HepG2 (cell line): Measurements from ENCODE around the gene CADM1. TPM values are rescaled to one million over a fixed set of nuclear protein-coding genes. Genes with fewer than 3 reads are reported as not detected.

Source experiments
- ATAC-seq: fragments of 200-7000 bp; cut with Tn5 transposase; 3 replicates; pipeline ENCODE4 v1.9.1; 2020; ENCODE audit warnings: mild to moderate bottlenecking, moderate library complexity
- BruUV-seq: library from RNA; stranded (reverse); fragments of 400-500 nt; replicated peaks from 2 replicates; lab custom pipeline; 2021; lab: Mats Ljungman, UMichigan
- CTCF ChIA-PET: fragments of 300-600 bp; formaldehyde crosslinking; extraction: SDS; loops from one replicate; lab custom pipeline; 2021; ENCODE audit warnings: low total read pairs, inconsistent platforms, low intra/inter-chr PET ratio; lab: Yijun Ruan, JAX
- POLR2A ChIA-PET: fragments of 350-600 bp; sonication (Branson Sonifier 250); formaldehyde crosslinking; loops from one replicate; lab custom pipeline; 2020; ENCODE audit warnings: antibody characterized with exemption, inconsistent platforms; lab: Yijun Ruan, JAX
- DNase-seq: peaks from one replicate; pipeline ENCODE4 v3.0.0-alpha.2; 2015; ENCODE audit warnings: low spot score
- FAIRE-seq: peaks from 3 replicates; lab custom pipeline; 2011; peaks lifted over from hg19 to GRCh38; lab: Jason Lieb, UNC
- H2AFZ ChIP-seq: one replicate; pipeline ENCODE4 v1.6.1; 2011; ENCODE audit warnings: low read length, inconsistent platforms
- H3K27ac ChIP-seq: fragments of 300-600 bp; 3 replicates; pipeline ENCODE4 v1.8.0; 2011; ENCODE audit warnings: mixed run types, mild to moderate bottlenecking, mixed read lengths, low read length, inconsistent platforms; ENCODE audit not compliant: insufficient read depth; ENCODE audit errors: extremely low read length
- H3K27me3 ChIP-seq, 2 experiments: fragments of 200-600 bp in 1 of 2; 2 replicates in 1 of 2; 3 replicates in 1 of 2; pipeline versions ENCODE4 v1.6.0 to v1.8.0; 2011; ENCODE audit warnings: low read length in 2 of 2, mild to moderate bottlenecking in 2 of 2, moderate library complexity in 2 of 2, inconsistent platforms in 1 of 2; ENCODE audit not compliant: insufficient read depth in 2 of 2, control insufficient read depth in 1 of 2
- H3K36me3 ChIP-seq, 2 experiments: fragments of 200-600 bp in 1 of 2; replicated peaks in 1 of 2; 2 replicates in 1 of 2; 3 replicates in 1 of 2; pipeline versions ENCODE4 v1.5.1 to v1.8.0; 2011; ENCODE audit warnings: low read length in 2 of 2, inconsistent platforms in 1 of 2; ENCODE audit not compliant: insufficient read depth in 2 of 2, control insufficient read depth in 1 of 2
- H3K4me1 ChIP-seq: 2 replicates; pipeline ENCODE4 v1.5.1; 2012; ENCODE audit warnings: low read length, inconsistent platforms; ENCODE audit not compliant: insufficient read depth
- H3K4me2 ChIP-seq: 2 replicates; pipeline ENCODE4 v1.6.0; 2011; ENCODE audit warnings: low read depth, low read length, inconsistent platforms
- H3K4me3 ChIP-seq, 3 experiments: fragments of 200-600 bp in 1 of 3; sonication (generic), shearing (Covaris generic) in 1 of 3; replicated peaks in 1 of 3; 2 replicates each; pipeline ENCODE4 v1.5.1; 2011 to 2016; ENCODE audit warnings: low read length in 3 of 3, inconsistent platforms in 2 of 3, low read depth in 2 of 3, mild to moderate bottlenecking in 2 of 3, control low read depth in 1 of 3, mixed read lengths in 1 of 3; ENCODE audit not compliant: insufficient read depth in 1 of 3
- H3K79me2 ChIP-seq: one replicate; pipeline ENCODE4 v1.6.1; 2011; ENCODE audit warnings: low read length, inconsistent platforms; ENCODE audit not compliant: insufficient read depth
- H3K9ac ChIP-seq: 2 replicates; pipeline ENCODE4 v1.6.0; 2011; ENCODE audit warnings: mild to moderate bottlenecking, low read depth, low read length, inconsistent platforms; ENCODE audit not compliant: insufficient read depth
- H3K9me3 ChIP-seq: 2 replicates; pipeline ENCODE4 v1.5.1; 2012; ENCODE audit warnings: mild to moderate bottlenecking, low read length
- H4K20me1 ChIP-seq: 2 replicates; pipeline ENCODE4 v1.6.0; 2011; ENCODE audit warnings: inconsistent platforms, mild to moderate bottlenecking, low read length, moderate library complexity; ENCODE audit not compliant: insufficient read depth
- DNMT3B ChIP-seq: conservative IDR thresholded peaks from 2 replicates; pipeline ENCODE4 v1.6.1; 2016; ENCODE audit warnings: missing biosample characterization, control low read depth
- KDM4B ChIP-seq: sonication (generic); formaldehyde crosslinking; IDR thresholded peaks from 2 replicates; pipeline ENCODE4 v1.4.0; 2020; ENCODE audit warnings: missing genetic modification reagents
- MAFF ChIP-seq: IDR thresholded peaks from 2 replicates; pipeline ENCODE4 v1.6.1; 2011; ENCODE audit warnings: low read depth, low read length, improper control_type of control experiment
- MAFG ChIP-seq: sonication (generic); formaldehyde crosslinking; IDR thresholded peaks from 2 replicates; pipeline ENCODE4 v1.5.1; 2020; ENCODE audit warnings: mild to moderate bottlenecking, missing genetic modification reagents
- MAFK ChIP-seq, 2 experiments: IDR thresholded peaks in 1 of 2; conservative IDR thresholded peaks in 1 of 2; 2 replicates each; pipeline ENCODE4 v1.6.1; 2011; ENCODE audit warnings: improper control_type of control experiment in 2 of 2, low read length in 2 of 2
- REPIN1 ChIP-seq: sonication (generic); formaldehyde crosslinking; IDR thresholded peaks from 2 replicates; pipeline ENCODE4 v1.8.0; 2022; ENCODE audit warnings: missing genetic modification reagents, low read depth, mild to moderate bottlenecking, borderline replicate concordance
- RFX1 ChIP-seq: fragments of 450-650 bp; IDR thresholded peaks from 2 replicates; pipeline ENCODE4 v1.6.1; 2017
- TBX3 ChIP-seq: fragments of 450-650 bp; IDR thresholded peaks from 2 replicates; pipeline ENCODE4 v1.6.1; 2017; ENCODE audit warnings: antibody characterized with exemption, mild to moderate bottlenecking, inconsistent platforms, borderline replicate concordance
- TCF7 ChIP-seq: sonication (generic); IDR thresholded peaks from 2 replicates; pipeline ENCODE4 v1.6.1; 2016; ENCODE audit warnings: antibody characterized with exemption, low read depth
- TEAD3 ChIP-seq: optimal IDR thresholded peaks from 2 replicates; pipeline ENCODE3; 2016; ENCODE audit warnings: borderline replicate concordance
- ZKSCAN1 ChIP-seq: fragments of 150-350 bp; IDR thresholded peaks from 2 replicates; pipeline ENCODE4 v1.6.1; 2014; ENCODE audit warnings: low read length
- ZMYM2 ChIP-seq: sonication (generic); formaldehyde crosslinking; IDR thresholded peaks from 2 replicates; pipeline ENCODE4 v1.8.0; 2022; ENCODE audit warnings: mild to moderate bottlenecking, missing genetic modification reagents
- ZNF232 ChIP-seq: sonication (generic); formaldehyde crosslinking; IDR thresholded peaks from 2 replicates; pipeline ENCODE4 v1.4.0; 2020; ENCODE audit warnings: missing genetic modification reagents, borderline replicate concordance
- ZNF24 ChIP-seq: fragments of 450-650 bp; IDR thresholded peaks from 2 replicates; pipeline ENCODE4 v1.6.1; 2017; ENCODE audit warnings: antibody characterized with exemption, mild to moderate bottlenecking
- ZNF260 ChIP-seq: sonication (generic); formaldehyde crosslinking; IDR thresholded peaks from 2 replicates; pipeline ENCODE4 v1.4.0; 2020; ENCODE audit warnings: missing genetic modification reagents, low read depth, mild to moderate bottlenecking, borderline replicate concordance
- WGBS: methylation state at CpG from one replicate; pipeline ENCODE4 v1.1.6; 2017; ENCODE audit warnings: low lambda C conversion rate; 5-methylcytosine and 5-hydroxymethylcytosine counted together
- in situ Hi-C: cut with HindIII; loops from 2 replicates; pipeline ENCODE4 v1.10.0; 2017; ENCODE audit warnings: low pct_unique_long_range_greater_than_20kb; ENCODE audit not compliant: extremely low pct_ligation_motif_present
- intact Hi-C: fragments of 100-400 bp; cut with micrococcal nuclease; formaldehyde crosslinking; loops from one replicate; pipeline ENCODE4 v1.10.0; 2022; ENCODE audit not compliant: unreplicated experiment
- polyA plus RNA-seq, 8 experiments: library from polyadenylated mRNA; depleted of rRNA in 3 of 8; stranded (reverse) in 7 of 8; unstranded in 1 of 8; fragments of >200 nt; fragmentation: Illumina TruSeq in 4 of 8; extraction: Trizol in 4 of 8; gene quantifications; 2 replicates each; pipeline versions ENCODE4 v1.2.1 to v1.2.3, GENCODE V29; 2011 to 2016; ENCODE audit warnings: low read depth in 4 of 8, missing spikeins in 1 of 8, mixed read lengths in 1 of 8; ENCODE audit not compliant: insufficient read depth in 1 of 8
- total RNA-seq, 5 experiments: library from RNA; depleted of rRNA; stranded (reverse); fragments of >200 nt; fragmentation: Illumina TruSeq; extraction: Trizol; gene quantifications; 2 replicates each; pipeline ENCODE4 v1.2.3, GENCODE V29; 2016; ENCODE audit warnings: low read depth in 1 of 5
- TF ChIP-seq, protein P1 (sequence below), 2 experiments: sonication (generic) in 1 of 2; formaldehyde crosslinking in 1 of 2; IDR thresholded peaks; 2 replicates each; pipeline versions ENCODE4 v1.4.0 to v1.6.1; 2016 to 2020; ENCODE audit warnings: borderline replicate concordance in 1 of 2, low read depth in 1 of 2, mild to moderate bottlenecking in 1 of 2, missing genetic modification reagents in 1 of 2
- TF ChIP-seq, protein P2 (sequence below): sonication (generic); formaldehyde crosslinking; IDR thresholded peaks from 2 replicates; pipeline ENCODE4 v1.8.0; 2022; ENCODE audit warnings: mild to moderate bottlenecking, missing genetic modification reagents, moderate library complexity

CADM1 gene
- total and polyA plus RNA-seq, 2 of the 13 experiments (the other 11 are each of a cell fraction or from before 2014, with no cell fraction given), result 71.3 to 122 TPM

DNA sequence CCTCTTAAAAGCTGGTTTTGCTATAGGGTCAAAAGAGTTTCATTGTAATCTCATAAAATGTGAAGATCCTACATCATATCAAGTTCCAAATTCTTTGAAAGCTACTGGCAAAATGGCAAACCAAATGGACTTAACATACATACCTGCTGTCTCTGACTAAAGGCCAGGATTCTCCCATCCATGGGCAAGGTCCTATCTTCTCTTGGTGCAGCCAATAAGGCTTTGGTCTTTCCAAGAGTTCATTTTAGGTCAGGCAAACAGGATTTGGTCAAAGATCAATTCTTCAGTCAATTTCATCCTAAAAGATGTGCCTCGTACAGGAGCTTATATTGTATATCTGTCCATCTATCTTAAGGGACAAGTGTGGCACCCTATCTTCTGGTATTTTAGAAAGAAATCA is 49.7 kb downstream of the CADM1 start (continued):
- TF ChIP-seq, protein P1, sequence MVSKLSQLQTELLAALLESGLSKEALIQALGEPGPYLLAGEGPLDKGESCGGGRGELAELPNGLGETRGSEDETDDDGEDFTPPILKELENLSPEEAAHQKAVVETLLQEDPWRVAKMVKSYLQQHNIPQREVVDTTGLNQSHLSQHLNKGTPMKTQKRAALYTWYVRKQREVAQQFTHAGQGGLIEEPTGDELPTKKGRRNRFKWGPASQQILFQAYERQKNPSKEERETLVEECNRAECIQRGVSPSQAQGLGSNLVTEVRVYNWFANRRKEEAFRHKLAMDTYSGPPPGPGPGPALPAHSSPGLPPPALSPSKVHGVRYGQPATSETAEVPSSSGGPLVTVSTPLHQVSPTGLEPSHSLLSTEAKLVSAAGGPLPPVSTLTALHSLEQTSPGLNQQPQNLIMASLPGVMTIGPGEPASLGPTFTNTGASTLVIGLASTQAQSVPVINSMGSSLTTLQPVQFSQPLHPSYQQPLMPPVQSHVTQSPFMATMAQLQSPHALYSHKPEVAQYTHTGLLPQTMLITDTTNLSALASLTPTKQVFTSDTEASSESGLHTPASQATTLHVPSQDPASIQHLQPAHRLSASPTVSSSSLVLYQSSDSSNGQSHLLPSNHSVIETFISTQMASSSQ (IDR thresholded peaks at IDR 0.05; ENCODE audit: low read depth), result no peak
- TF ChIP-seq, protein P1 (CRISPR knock-in tag; IDR thresholded peaks at IDR 0.05; ENCODE audit: borderline replicate concordance), result no peak
- no peak for TF ChIP-seq ZKSCAN1
- no peak for TF ChIP-seq KDM4B
- TF ChIP-seq REPIN1 (CRISPR knock-in tag), result no peak
- no peak for TF ChIP-seq ZNF24
- no peak for TF ChIP-seq TCF7

DNA sequence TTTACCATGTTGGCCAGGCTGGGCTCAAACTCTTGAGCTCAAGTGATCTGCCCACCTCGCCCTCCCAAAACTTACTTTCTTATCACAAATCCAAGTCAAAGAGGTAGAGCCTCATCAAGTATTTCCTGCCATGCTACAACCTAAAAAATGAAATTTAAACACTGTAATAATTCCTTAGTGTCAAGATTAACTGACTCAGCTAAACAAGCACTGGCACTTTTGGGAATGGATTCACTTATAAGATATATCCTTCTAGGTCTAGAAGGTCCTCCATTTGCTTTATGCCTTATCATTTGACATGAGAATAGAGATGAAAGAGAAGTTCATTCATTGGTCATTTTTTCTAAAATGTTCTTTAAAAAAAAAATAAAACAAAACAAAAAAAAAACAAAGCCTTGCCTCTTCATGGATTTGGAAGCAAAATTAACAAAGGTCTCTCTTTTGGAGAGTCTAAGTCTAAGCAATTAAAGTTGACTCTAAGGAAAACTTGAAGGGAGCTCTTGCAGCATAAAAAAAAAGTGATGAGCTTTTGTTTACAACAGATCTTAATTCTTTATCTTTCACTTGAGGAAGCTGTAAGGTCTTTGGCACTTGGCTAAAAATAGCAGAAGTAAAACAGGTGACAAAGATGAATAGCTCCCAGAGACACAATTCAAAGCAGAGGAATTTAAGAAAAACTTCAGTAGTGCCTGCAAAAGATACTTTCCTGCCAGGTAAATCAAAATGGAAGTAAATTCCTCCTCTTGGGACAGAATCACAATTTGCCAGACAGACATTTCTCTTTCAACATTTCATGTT is 50.3 kb downstream of the CADM1 start:
- no peaks in the 10 kb centered on the region for H3K27me3 ChIP-seq
- ATAC-seq (no peak), DNase-seq (no peak), FAIRE-seq (no peak)
- in situ Hi-C loops (no loop called here), intact Hi-C loops (no loop called here)
- H3K79me2 ChIP-seq, result peaks cover 36% of the 10 kb centered on the region
- no peak for TF ChIP-seq RFX1
- no peak for TF ChIP-seq TBX3
- no peak for TF ChIP-seq ZNF24
- TF ChIP-seq DNMT3B, result no peak
- TF ChIP-seq ZNF260 (CRISPR knock-in tag), result no peak
- TF ChIP-seq MAFK (conservative IDR thresholded peaks at IDR 0.05 in 1 of 2, IDR thresholded peaks at IDR 0.05 in 1 of 2; ENCODE audit: low read length in 2 of 2), result peak; percentile 47 to 76; a peak in 3 of 4 replicates
- TF ChIP-seq, protein P2, sequence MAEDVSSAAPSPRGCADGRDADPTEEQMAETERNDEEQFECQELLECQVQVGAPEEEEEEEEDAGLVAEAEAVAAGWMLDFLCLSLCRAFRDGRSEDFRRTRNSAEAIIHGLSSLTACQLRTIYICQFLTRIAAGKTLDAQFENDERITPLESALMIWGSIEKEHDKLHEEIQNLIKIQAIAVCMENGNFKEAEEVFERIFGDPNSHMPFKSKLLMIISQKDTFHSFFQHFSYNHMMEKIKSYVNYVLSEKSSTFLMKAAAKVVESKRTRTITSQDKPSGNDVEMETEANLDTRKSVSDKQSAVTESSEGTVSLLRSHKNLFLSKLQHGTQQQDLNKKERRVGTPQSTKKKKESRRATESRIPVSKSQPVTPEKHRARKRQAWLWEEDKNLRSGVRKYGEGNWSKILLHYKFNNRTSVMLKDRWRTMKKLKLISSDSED (CRISPR knock-in tag), result no peak
- no peak for TF ChIP-seq TEAD3 (CRISPR knock-in tag)
- no peak for TF ChIP-seq ZNF232 (CRISPR knock-in tag)
- no peak for TF ChIP-seq ZMYM2 (CRISPR knock-in tag)
- peak; percentile 58; the same call in 1 of the 2 replicates for TF ChIP-seq MAFF
- no peak for TF ChIP-seq MAFG (CRISPR knock-in tag)
- no peak overlapping the region for H3K9ac ChIP-seq
- CTCF ChIA-PET, result no interaction called here
- POLR2A ChIA-PET, result no interaction called here
- H3K9me3 ChIP-seq, result no peaks in the 10 kb centered on the region
- H3K4me1 ChIP-seq, result peaks cover 33% of the 10 kb centered on the region
- peaks cover 0 to 1% of the 10 kb centered on the region in 2 experiments; a peak in 2 of 5 replicates for H3K36me3 ChIP-seq
- H2AFZ ChIP-seq, result no peak overlapping the region
- no peak overlapping the region for H3K4me2 ChIP-seq
- no peak overlapping the region for H3K27ac ChIP-seq
- no peak overlapping the region for H3K4me3 ChIP-seq
- 96% methylated on average over 1 of the region's 1 CpG for WGBS
- no peaks in the 10 kb centered on the region; the same call in 1 of the 2 replicates for H4K20me1 ChIP-seq
- no TSS peak for BruUV-seq
